Left forelimb (tissue), 1 donor: ENCODE results near the gene SPATA20.

ENCODE experiments used
- DNase-seq: peaks from one replicate; pipeline ENCODE4 v3.0.0-alpha.2; 2018; ENCODE audit warnings: low spot score

SPATA20 gene

DNA sequence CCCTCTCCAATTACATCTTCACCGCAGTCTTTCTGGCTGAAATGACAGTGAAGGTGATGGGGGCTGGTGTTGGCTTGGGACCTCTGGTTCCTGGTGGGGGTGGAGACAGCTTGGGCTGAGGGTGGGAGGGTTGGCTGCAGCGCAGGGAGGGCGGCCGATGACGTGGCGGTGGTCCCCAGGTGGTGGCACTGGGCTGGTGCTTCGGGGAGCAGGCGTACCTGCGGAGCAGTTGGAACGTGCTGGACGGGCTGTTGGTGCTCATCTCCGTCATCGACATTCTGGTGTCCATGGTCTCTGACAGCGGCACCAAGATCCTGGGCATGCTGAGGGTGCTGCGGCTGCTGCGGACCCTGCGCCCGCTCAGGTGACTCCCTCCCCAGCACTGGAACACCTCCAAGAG lies 55.9 kb downstream of the SPATA20 start:
- no peak for DNase-seq

GRCh38 chr17:50603340-50603739 lies 56.4 kb downstream of the SPATA20 start:
- no peak for DNase-seq

GRCh38 chr17:50604513-50604912 lies 57.5 kb downstream of the SPATA20 start:
- peak; percentile 97 for DNase-seq

DNA sequence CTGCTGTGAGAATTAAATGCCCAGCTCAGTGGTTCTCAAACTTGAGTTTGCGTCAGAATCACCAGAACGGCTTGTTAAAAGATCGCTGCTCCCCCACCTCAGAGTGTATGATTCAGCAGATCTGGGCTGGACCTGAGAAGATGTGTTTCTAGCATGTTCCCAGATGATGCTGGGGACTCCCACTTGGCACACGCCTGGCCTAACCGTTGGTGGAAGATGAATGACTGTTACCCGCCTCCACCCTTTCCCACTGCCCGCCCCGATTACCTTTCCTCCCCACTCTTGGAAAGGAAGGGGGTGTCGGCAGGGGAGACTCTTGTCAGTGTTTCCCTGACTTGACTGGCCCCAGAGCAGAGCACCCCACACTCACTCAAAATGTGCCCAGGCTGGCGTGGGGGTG lies 58.5 kb downstream of the SPATA20 start:
- DNase-seq = no peak
